WTC11 (cell line): ENCODE results near the gene MORC2. TPM values are rescaled to one million over a fixed set of nuclear protein-coding genes. Genes with fewer than 3 reads are reported as not detected.

ENCODE experiments used
- ATAC-seq: fragments of 200-7000 bp; cut with Tn5 transposase; 2 replicates; pipeline ENCODE4 v1.10.0; 2021; ENCODE audit warnings: mild to moderate bottlenecking, moderate library complexity
- CTCF ChIA-PET: fragments of 300-600 bp; sonication (Branson Sonifier 250); formaldehyde crosslinking; loops from one replicate; lab custom pipeline; 2021; ENCODE audit warnings: antibody characterized with exemption; lab: Charles Lee
- POLR2A ChIA-PET: fragments of 350-600 bp; sonication (Branson Sonifier 250); formaldehyde crosslinking; loops from one replicate; lab custom pipeline; 2021; ENCODE audit warnings: antibody characterized with exemption; lab: Charles Lee
- DNase-seq: peaks from one replicate; pipeline ENCODE4 v3.0.0; 2021; ENCODE audit warnings: low spot score
- H3K27ac Mint-ChIP-seq: 2 replicates; pipeline ENCODE4 v1.8.0; 2021; ENCODE audit warnings: mixed read lengths
- H3K27me3 Mint-ChIP-seq: 2 replicates; pipeline ENCODE4 v1.8.0; 2021; ENCODE audit warnings: low read depth, mild to moderate bottlenecking, moderate library complexity, mixed read lengths
- H3K36me3 Mint-ChIP-seq: 2 replicates; pipeline ENCODE4 v1.8.0; 2021; ENCODE audit warnings: mixed read lengths
- H3K4me1 Mint-ChIP-seq: 2 replicates; pipeline ENCODE4 v1.8.0; 2022; ENCODE audit warnings: mixed read lengths
- H3K4me3 Mint-ChIP-seq: 2 replicates; pipeline ENCODE4 v1.8.0; 2021; ENCODE audit warnings: mild to moderate bottlenecking, moderate library complexity, mixed read lengths
- H3K9me3 Mint-ChIP-seq: 2 replicates; pipeline ENCODE4 v1.8.0; 2021; ENCODE audit warnings: mixed read lengths
- CTCF ChIP-seq: fragments of 200-600 bp; IDR thresholded peaks from 2 replicates; pipeline ENCODE4 v1.8.0; 2022; ENCODE audit warnings: antibody characterized with exemption
- EMX1 ChIP-seq: fragments of 250-450 bp; sonication (Bioruptor Pico); IDR thresholded peaks from 2 replicates; pipeline ENCODE4 v1.8.0; 2021; ENCODE audit warnings: mild to moderate bottlenecking
- ESRRA ChIP-seq: sonication (generic); formaldehyde crosslinking; IDR thresholded peaks from 2 replicates; pipeline ENCODE4 v1.8.1; 2022; ENCODE audit warnings: mild to moderate bottlenecking, missing genetic modification reagents, borderline replicate concordance
- FOXK1 ChIP-seq: sonication (generic); formaldehyde crosslinking; IDR thresholded peaks from 2 replicates; pipeline ENCODE4 v1.8.0; 2022; ENCODE audit warnings: mild to moderate bottlenecking, moderate library complexity, missing genetic modification reagents
- GABPB1 ChIP-seq: sonication (generic); formaldehyde crosslinking; IDR thresholded peaks from 2 replicates; pipeline ENCODE4 v1.8.1; 2023; ENCODE audit warnings: mild to moderate bottlenecking, missing genetic modification reagents
- GTF2I ChIP-seq: fragments of 250-450 bp; sonication (Bioruptor Pico); conservative IDR thresholded peaks from 2 replicates; pipeline ENCODE4 v1.4.0; 2021; ENCODE audit warnings: mild to moderate bottlenecking
- PREB ChIP-seq: sonication (generic); formaldehyde crosslinking; IDR thresholded peaks from 2 replicates; pipeline ENCODE4 v1.8.1; 2022; ENCODE audit warnings: mild to moderate bottlenecking, missing genetic modification reagents, moderate library complexity, borderline replicate concordance
- RELA ChIP-seq: sonication (generic); formaldehyde crosslinking; IDR thresholded peaks from 2 replicates; pipeline ENCODE4 v1.8.1; 2022; ENCODE audit warnings: missing genetic modification reagents, mild to moderate bottlenecking, borderline replicate concordance
- RORB ChIP-seq: fragments of 250-450 bp; sonication (Bioruptor Pico); IDR thresholded peaks from 2 replicates; pipeline ENCODE4 v1.9.0; 2021; ENCODE audit warnings: mild to moderate bottlenecking
- STAT6 ChIP-seq: sonication (generic); formaldehyde crosslinking; conservative IDR thresholded peaks from 2 replicates; pipeline ENCODE4 v1.8.1; 2023; ENCODE audit warnings: mild to moderate bottlenecking, low read depth, missing genetic modification reagents, moderate library complexity
- ZNF396 ChIP-seq: fragments of 250-450 bp; sonication (Bioruptor Pico); IDR thresholded peaks from 2 replicates; pipeline ENCODE4 v1.8.0; 2021; ENCODE audit warnings: mild to moderate bottlenecking, moderate library complexity, borderline replicate concordance
- ZNF425 ChIP-seq: fragments of 250-450 bp; sonication (Bioruptor Pico); conservative IDR thresholded peaks from 2 replicates; pipeline ENCODE4 v1.9.0; 2021; ENCODE audit warnings: mild to moderate bottlenecking
- ZNF671 ChIP-seq: fragments of 250-450 bp; sonication (Bioruptor Pico); IDR thresholded peaks from 2 replicates; pipeline ENCODE4 v1.8.0; 2021; ENCODE audit warnings: mild to moderate bottlenecking
- total RNA-seq: library from RNA; stranded (reverse); gene quantifications from 3 replicates; pipeline ENCODE4 v1.2.3, GENCODE V29; 2021
- TF ChIP-seq, protein P1 (sequence below): fragments of 250-450 bp; sonication (Bioruptor Pico); IDR thresholded peaks from 2 replicates; pipeline ENCODE4 v1.9.0; 2021; ENCODE audit warnings: moderate library complexity, mild to moderate bottlenecking, inconsistent platforms, borderline replicate concordance
- TF ChIP-seq, protein P2 (sequence below): fragments of 250-450 bp; sonication (Bioruptor Pico); IDR thresholded peaks from 2 replicates; pipeline ENCODE4 v1.9.0; 2021; ENCODE audit warnings: mild to moderate bottlenecking, borderline replicate concordance
- TF ChIP-seq, protein P3 (sequence below): sonication (generic); formaldehyde crosslinking; IDR thresholded peaks from 2 replicates; pipeline ENCODE4 v1.8.1; 2023; ENCODE audit warnings: mild to moderate bottlenecking, missing genetic modification reagents
- TF ChIP-seq, protein P4 (sequence below): sonication (generic); formaldehyde crosslinking; IDR thresholded peaks from 2 replicates; pipeline ENCODE4 v1.8.1; 2023; ENCODE audit warnings: mild to moderate bottlenecking, moderate library complexity, missing genetic modification reagents

Gene MORC2
- total RNA-seq, 1 experiment from 2014 or later, result 62.3 TPM

- H3K36me3 Mint-ChIP-seq, result peaks cover 74% of the 10 kb centered on the region
- ATAC-seq, result no peak
- H3K27me3 Mint-ChIP-seq, result no peaks in the 10 kb centered on the region
- ChIA-PET POLR2A (no interaction called here), CTCF (no interaction called here)
- no peak for TF ChIP-seq CTCF
- TF ChIP-seq, protein P1, sequence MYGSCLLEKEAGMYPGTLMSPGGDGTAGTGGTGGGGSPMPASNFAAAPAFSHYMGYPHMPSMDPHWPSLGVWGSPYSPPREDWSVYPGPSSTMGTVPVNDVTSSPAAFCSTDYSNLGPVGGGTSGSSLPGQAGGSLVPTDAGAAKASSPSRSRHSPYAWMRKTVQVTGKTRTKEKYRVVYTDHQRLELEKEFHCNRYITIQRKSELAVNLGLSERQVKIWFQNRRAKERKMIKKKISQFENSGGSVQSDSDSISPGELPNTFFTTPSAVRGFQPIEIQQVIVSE, result no peak
- no peak overlapping the region for H3K4me3 Mint-ChIP-seq
- H3K27ac Mint-ChIP-seq, result no peak overlapping the region
- H3K4me1 Mint-ChIP-seq, result no peaks in the 10 kb centered on the region
- DNase-seq, result no peak
- H3K9me3 Mint-ChIP-seq, result no peaks in the 10 kb centered on the region
These were observed 15.4 kb downstream of the MORC2 start for GRCh38 chr22:30953206-30953605.

DNA sequence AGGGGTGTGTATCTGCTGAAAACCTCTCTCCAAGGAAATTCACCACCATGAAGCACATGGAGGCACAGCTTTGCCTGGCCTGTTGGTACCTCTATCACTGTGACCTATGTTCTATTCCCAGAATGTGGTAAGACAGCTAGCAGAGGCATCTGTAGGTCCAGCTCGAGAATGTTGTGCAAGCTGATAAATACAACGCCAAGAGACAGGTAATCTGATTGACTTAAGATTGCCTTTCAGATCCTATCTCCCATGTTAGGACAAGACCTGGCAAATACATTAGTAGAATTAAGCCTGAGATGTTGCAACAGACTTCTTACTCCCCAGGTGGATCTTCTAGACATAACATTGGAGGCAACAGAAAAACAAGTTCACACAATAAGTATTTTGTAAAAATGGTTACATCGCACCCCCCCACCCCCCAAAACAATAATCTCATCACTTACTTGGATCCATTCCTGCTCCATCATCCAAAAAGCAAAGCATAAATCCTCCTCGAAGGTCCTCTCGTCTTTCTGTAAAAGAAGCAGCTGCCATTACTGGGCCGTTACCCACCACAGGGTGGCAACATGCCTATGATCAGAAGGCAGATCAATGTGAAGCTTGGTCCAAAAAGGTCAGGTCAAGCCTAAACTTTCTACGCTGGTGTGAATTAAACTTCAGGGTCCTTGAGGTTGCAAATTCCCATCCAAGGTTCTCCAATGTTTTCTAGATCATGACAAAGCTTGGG is 18.5 kb downstream of the MORC2 start:
- POLR2A ChIA-PET, result interaction anchor here (1.6 kb wide), 1 partner anchor 135 kb away, joined by 3 read pairs; no protein-coding TSS in a partner anchor
- H3K36me3 Mint-ChIP-seq, result peaks cover 67% of the 10 kb centered on the region
- no peak for ATAC-seq
- no peaks in the 10 kb centered on the region for H3K9me3 Mint-ChIP-seq
- CTCF ChIA-PET, result interaction anchor here (0.6 to 1.4 kb wide), 6 partner anchors 28 to 147 kb away, joined by 3 to 8 read pairs (median 3); no protein-coding TSS in a partner anchor
- no peaks in the 10 kb centered on the region for H3K4me1 Mint-ChIP-seq
- H3K27me3 Mint-ChIP-seq, result no peaks in the 10 kb centered on the region
- H3K27ac Mint-ChIP-seq, result no peak overlapping the region; the same call in 1 of the 2 replicates
- H3K4me3 Mint-ChIP-seq, result no peak overlapping the region
- DNase-seq, result no peak
- no peak for TF ChIP-seq ZNF425 (CRISPR knock-in tag)
- no peak for TF ChIP-seq PREB (CRISPR knock-in tag)
- no peak for TF ChIP-seq ZNF396 (CRISPR knock-in tag)
- TF ChIP-seq, protein P2, sequence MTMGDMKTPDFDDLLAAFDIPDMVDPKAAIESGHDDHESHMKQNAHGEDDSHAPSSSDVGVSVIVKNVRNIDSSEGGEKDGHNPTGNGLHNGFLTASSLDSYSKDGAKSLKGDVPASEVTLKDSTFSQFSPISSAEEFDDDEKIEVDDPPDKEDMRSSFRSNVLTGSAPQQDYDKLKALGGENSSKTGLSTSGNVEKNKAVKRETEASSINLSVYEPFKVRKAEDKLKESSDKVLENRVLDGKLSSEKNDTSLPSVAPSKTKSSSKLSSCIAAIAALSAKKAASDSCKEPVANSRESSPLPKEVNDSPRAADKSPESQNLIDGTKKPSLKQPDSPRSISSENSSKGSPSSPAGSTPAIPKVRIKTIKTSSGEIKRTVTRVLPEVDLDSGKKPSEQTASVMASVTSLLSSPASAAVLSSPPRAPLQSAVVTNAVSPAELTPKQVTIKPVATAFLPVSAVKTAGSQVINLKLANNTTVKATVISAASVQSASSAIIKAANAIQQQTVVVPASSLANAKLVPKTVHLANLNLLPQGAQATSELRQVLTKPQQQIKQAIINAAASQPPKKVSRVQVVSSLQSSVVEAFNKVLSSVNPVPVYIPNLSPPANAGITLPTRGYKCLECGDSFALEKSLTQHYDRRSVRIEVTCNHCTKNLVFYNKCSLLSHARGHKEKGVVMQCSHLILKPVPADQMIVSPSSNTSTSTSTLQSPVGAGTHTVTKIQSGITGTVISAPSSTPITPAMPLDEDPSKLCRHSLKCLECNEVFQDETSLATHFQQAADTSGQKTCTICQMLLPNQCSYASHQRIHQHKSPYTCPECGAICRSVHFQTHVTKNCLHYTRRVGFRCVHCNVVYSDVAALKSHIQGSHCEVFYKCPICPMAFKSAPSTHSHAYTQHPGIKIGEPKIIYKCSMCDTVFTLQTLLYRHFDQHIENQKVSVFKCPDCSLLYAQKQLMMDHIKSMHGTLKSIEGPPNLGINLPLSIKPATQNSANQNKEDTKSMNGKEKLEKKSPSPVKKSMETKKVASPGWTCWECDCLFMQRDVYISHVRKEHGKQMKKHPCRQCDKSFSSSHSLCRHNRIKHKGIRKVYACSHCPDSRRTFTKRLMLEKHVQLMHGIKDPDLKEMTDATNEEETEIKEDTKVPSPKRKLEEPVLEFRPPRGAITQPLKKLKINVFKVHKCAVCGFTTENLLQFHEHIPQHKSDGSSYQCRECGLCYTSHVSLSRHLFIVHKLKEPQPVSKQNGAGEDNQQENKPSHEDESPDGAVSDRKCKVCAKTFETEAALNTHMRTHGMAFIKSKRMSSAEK, result no peak
- TF ChIP-seq GTF2I (CRISPR knock-in tag), result no peak
- no peak for TF ChIP-seq EMX1 (CRISPR knock-in tag)
- TF ChIP-seq FOXK1 (CRISPR knock-in tag), result no peak
- TF ChIP-seq ZNF671 (CRISPR knock-in tag), result no peak
- TF ChIP-seq RORB (CRISPR knock-in tag), result no peak
- TF ChIP-seq GABPB1 (CRISPR knock-in tag), result no peak
- TF ChIP-seq, protein P3, sequence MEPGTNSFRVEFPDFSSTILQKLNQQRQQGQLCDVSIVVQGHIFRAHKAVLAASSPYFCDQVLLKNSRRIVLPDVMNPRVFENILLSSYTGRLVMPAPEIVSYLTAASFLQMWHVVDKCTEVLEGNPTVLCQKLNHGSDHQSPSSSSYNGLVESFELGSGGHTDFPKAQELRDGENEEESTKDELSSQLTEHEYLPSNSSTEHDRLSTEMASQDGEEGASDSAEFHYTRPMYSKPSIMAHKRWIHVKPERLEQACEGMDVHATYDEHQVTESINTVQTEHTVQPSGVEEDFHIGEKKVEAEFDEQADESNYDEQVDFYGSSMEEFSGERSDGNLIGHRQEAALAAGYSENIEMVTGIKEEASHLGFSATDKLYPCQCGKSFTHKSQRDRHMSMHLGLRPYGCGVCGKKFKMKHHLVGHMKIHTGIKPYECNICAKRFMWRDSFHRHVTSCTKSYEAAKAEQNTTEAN (CRISPR knock-in tag), result no peak
- TF ChIP-seq, protein P4, sequence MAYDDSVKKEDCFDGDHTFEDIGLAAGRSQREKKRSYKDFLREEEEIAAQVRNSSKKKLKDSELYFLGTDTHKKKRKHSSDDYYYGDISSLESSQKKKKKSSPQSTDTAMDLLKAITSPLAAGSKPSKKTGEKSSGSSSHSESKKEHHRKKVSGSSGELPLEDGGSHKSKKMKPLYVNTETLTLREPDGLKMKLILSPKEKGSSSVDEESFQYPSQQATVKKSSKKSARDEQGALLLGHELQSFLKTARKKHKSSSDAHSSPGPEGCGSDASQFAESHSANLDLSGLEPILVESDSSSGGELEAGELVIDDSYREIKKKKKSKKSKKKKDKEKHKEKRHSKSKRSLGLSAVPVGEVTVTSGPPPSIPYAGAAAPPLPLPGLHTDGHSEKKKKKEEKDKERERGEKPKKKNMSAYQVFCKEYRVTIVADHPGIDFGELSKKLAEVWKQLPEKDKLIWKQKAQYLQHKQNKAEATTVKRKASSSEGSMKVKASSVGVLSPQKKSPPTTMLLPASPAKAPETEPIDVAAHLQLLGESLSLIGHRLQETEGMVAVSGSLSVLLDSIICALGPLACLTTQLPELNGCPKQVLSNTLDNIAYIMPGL, result no peak
- TF ChIP-seq RELA, result no peak
- TF ChIP-seq STAT6 (CRISPR knock-in tag), result no peak
- TF ChIP-seq ESRRA (CRISPR knock-in tag), result no peak
